G401.6 (cell line): Measurements from ENCODE around the gene MAPK1.
"Not testable (repeated sequence)": the region's sequence is repeated elsewhere in the genome, so short reads cannot be mapped to it uniquely, and the experiment has no call there.

Experiments
- FAIRE-seq: peaks from 2 replicates; lab custom pipeline; 2012; peaks lifted over from hg19 to GRCh38; lab: Jason Lieb, UNC

MAPK1 gene

DNA sequence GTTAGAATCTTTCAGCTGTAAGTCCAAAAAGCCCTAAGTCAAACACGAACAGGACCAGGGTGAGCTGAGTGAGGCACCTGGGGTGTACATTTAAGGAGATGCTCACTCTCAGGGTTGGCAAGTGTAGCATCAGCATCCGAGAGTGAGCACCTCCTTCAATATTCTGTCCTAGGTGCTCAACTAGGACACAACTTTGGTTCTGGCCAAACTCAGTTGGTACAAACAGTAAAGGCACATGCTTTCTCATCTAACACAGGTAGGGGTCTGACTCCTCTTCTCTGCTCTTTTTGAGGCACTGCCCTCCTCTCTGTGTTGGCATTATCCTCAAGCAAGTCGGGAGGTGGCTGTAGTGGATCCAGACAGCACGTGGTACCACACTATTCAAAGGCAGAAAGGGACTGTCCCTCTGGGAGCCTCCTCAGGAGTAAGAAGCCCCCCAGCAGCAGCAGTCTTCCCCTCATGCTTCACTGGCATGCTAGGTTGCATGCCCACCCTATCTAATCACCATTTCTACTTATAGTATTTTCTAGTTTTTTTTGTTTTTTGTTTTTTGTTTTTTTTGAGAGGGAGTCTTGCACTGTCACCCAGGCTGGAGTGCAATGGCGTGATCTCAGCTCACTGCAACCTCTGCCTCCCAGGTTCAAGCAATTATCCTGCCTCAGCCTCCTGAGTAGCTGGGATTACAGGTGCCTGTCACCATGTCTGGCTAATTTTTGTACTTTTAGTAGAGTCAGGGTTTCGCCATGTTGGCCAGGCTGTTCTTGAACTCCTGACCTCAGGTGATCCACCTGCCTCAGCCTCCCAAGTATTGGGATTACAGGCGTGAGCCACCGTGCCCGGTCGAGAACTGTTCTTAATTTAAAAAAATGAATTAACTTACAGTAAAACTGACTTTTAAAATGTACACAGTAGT lies 14.7 kb upstream of the MAPK1 start:
- FAIRE-seq: no peak

GRCh38 chr22:21876486-21877176 lies 9.2 kb upstream of the MAPK1 start:
- no peak for FAIRE-seq

DNA sequence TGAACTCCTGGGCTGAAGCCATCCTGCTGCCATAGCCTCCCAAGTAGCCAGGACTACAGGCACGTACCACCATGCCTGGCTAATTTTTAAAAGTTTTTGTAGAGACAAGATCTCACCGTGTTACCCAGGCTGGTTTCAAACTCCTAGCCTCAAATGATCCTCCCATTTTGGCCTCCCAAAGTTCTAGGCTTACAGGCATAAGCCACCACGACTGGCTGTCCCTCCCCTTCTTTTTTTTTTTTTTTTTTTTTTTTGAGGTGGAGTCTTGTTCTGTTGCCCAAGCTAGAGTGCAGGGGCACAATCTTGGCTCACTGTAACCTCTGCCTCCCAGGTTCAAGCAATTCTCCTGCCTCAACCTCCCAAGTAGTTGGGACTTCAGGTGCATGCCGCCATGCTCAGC lies 7.5 kb upstream of the MAPK1 start:
- not testable (repeated sequence) for FAIRE-seq

- no peak for FAIRE-seq
These were observed 6.2 kb upstream of the MAPK1 start for GRCh38 chr22:21873619-21874018.

DNA sequence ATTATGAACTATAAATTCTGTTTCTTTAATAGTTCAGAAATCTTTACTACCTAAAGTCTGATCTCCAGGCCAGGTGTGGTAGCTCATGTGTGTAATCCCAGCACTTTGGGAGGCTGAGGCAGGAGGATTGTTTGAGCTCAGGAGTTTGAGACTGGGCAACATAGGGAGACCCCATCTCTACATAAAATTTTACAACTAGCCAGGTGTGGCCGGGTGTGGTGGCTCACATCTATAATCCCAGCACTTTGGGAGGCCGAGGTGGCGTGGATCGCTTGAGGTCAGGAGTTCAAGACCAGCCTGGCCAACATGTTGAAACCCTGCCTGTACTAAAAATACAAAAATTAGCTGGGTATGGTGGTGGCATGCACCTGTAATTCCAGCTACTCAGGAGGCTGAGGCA lies 5.3 kb upstream of the MAPK1 start:
- not testable (repeated sequence) for FAIRE-seq

DNA sequence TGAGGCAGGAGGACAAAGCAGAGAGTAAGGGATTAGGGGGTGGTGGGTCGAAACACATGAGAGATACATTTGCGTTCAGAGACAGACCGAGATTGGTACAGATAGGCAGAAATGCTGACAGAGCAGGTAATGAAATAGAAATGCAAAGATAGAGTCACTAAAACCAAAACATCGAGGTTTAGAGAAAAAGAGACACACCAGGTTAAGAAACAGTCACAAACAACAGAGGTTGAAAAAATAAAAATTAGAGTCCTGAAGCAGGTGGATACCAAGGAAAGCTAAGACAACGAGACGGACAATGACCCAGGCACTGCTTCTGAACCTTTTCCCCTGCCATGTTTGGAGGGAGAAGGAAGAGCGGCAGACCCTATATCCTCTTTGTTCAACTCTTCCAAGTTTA lies 1.2 kb upstream of the MAPK1 start:
- FAIRE-seq: no peak

DNA sequence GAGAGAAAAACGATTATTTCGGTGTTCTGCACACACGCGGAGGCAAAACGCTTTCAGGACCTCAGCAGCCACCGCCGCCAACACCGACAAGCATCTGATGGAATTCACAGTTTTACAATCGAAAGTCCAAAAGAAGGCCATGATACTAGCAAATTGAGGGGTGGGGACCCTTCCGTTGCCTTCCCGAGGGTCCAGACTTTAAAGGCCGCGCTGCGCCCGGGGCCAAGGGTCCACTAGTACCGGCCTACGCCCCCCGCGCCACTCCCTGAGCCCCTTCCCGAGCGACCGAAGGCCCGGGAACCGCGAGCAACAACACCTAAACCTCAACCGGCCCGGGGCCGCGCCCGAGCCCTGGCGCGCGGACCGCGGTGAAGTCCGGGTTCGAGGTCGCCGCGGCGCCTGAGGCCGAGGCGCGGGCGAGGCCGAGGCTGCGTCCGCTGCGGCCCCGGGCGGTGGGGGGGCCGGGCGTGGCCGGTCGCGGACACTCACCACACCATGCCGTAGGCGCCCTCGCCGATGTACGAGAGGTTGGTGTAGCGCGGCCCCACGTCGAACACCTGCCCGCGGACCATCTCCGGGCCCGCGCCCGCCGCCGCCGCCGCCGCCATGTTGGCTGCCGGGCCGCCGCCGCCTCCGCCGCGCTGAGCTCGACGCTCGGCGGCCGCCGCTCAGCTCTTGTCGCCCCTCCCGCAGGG lies 465 bp downstream of the MAPK1 start:
- FAIRE-seq: no peak

DNA sequence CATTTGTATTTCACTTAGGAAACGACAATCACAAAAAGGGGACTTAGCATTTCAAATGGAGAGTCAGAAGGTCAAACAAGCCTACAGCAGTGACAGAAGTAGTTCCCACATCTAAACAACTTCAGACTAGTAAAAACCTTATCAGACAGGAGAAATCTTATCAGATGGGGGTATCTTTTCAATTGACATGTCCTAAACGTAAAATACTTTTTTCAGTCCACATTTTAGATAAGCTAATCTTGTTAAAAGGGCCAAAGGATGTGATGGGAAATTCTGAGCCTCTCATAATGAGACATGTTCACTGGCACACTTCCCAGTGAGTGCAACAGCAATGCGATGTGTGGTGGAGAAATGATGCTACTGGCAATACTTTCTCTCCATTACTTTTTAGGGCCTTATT lies 2.4 kb downstream of the MAPK1 start:
- no peak for FAIRE-seq

- FAIRE-seq: no peak
These were observed 4.8 kb downstream of the MAPK1 start for GRCh38 chr22:21862386-21863245.

DNA sequence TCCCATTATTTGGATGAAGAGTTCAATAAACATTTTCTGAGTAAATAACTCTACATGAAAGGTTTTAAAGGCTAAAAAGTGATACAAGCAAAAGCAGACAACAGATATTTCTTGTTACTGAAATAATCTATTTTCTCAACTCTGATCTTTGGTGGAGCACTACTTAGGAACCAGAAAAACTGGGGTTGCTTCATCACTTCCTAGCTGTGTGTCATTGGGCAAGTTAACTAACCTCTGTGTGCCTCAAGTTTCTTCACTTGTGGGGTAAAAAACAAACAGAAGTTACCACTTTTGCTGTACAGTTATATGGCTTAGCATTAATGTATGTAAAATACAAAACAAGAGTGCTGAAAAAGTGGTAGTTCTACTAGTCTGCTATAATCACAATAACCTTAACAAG lies 5.6 kb downstream of the MAPK1 start:
- no peak for FAIRE-seq

- FAIRE-seq: no peak
These were observed 6.1 kb downstream of the MAPK1 start for GRCh38 chr22:21861264-21861848.

GRCh38 chr22:21860491-21861039 lies 6.9 kb downstream of the MAPK1 start:
- no peak for FAIRE-seq

- no peak for FAIRE-seq
These were observed 9.2 kb downstream of the MAPK1 start for GRCh38 chr22:21858025-21858764.

DNA sequence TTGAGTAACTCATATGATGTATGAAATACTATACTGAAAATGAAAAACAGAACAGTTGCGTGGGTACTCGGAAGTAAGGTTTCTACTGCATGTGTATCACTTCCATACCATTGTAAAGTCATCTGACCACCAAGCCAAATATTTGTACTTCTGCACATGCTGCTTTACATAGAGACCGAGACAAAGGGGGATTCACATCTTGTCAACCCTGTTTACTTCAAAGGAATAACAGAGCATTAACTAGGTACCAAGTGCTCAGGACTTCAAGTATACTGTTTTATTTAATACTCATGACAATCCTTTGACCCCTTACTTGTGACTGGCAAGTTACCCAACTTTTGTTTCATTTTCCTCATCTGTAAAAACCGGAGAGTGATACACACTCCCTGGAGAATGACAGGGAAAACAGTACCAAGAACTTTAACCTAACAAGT lies 9.9 kb downstream of the MAPK1 start:
- no peak for FAIRE-seq

GRCh38 chr22:21856868-21857267 lies 10.6 kb downstream of the MAPK1 start:
- FAIRE-seq: no peak

- FAIRE-seq: no peak
These were observed 11.2 kb downstream of the MAPK1 start for GRCh38 chr22:21856197-21856596.

GRCh38 chr22:21855676-21856075 lies 11.8 kb downstream of the MAPK1 start:
- FAIRE-seq: no peak

DNA sequence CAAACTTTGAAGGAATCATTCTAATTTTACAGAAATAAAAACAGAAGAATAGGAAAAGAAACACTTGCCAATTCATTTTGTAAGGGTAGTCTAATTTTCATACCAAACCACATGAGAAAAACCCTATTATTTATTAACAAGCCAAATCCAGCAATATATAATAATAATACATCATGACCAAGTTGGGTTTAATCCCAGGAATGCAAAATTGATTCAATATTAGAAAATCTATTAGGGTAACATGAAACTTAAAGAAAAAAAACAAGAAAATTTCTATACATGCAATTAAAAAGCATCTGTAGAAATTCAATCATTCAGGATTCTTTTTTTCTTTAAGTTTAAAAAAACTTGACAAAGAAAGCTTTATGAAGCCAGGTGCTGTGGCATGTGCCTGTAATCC lies 16.8 kb downstream of the MAPK1 start:
- peak; percentile 8 for FAIRE-seq

DNA sequence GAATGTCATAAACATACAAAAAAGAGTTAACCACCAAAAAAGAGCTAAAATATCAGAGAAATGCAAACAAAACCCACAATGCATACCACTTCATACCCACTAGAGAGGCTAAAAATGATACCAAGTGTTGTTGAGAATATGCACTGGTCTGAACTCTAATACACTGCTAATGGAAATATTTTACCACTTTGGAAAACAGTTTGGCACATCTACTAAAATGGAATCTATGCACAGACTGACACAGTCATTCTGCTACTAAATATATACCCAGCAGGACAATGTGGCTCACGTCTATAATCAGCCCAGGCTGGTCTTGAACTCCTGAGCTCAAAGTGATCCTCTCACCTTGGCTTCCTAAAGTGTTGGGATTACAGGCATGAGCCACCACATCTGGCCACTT lies 18.0 kb downstream of the MAPK1 start:
- no peak for FAIRE-seq

DNA sequence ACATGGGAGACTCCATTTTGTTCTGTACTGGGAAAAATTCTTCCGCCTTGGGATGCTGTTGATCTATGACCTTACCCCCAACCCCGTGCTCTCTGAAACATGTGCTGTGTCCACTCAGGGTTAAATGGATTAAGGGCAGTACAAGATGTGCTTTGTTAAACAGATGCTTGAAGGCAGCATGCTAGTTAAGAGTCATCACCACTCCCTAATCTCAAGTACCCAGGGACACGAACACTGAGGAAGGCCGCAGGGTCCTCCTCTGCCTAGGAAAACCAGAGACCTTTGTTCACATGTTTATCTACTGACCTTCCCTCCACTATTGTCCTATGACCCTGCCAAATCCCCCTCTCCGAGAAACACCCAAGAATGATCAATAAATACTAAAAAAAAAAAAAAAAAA lies 19.4 kb downstream of the MAPK1 start:
- FAIRE-seq: not testable (repeated sequence)
